ENCODE results near the gene RGP1. TPM values are rescaled to one million over a fixed set of nuclear protein-coding genes. Genes with fewer than 3 reads are reported as not detected.

Gene RGP1
- total and polyA plus RNA-seq, 7 donors = 10.7 to 51.0 (median 34.6) TPM

GRCh38 chr9:35736201-35736633, 12.9 kb upstream of the RGP1 start:
- TF ChIP-seq CTCF (IDR thresholded peaks at IDR 0.05) = peak; percentile 75
- DNase-seq (peak; percentile 49 to 74), ATAC-seq (peak in 2 of 4 donors; percentile 30 to 37)
- no peak overlapping the region for H3K4me3 ChIP-seq
- H3K27me3 ChIP-seq (ENCODE audit: insufficient read depth in 3 of 3, low read length in 2 of 3) = no peaks in the 10 kb centered on the region
- H3K9me3 ChIP-seq = no peaks in the 10 kb centered on the region
- peaks cover 27 to 81% of the 10 kb centered on the region in 2 donors for H3K36me3 ChIP-seq (ENCODE audit: insufficient read depth in 1 of 2, low read depth in 1 of 2)
- WGBS, 3 donors = 31 to 48% (median 34%) methylated on average over 5 of the region's 5 CpGs
- intact Hi-C loops (cut with DNase I) = no loop called here
- H3K27ac ChIP-seq = peak overlapping the region; percentile 53
- peaks cover 11% of the 10 kb centered on the region for H3K4me1 ChIP-seq

GRCh38 chr9:35737143-35737542, 11.9 kb upstream of the RGP1 start:
- peak overlapping the region; percentile 53 for H3K27ac ChIP-seq
- intact Hi-C loops (cut with DNase I) = no loop called here
- no peak for TF ChIP-seq CTCF (IDR thresholded peaks at IDR 0.05)
- ATAC-seq (no peak), DNase-seq (no peak)
- H3K4me3 ChIP-seq = no peak overlapping the region
- peaks cover 31 to 90% of the 10 kb centered on the region in 2 donors for H3K36me3 ChIP-seq (ENCODE audit: insufficient read depth in 1 of 2, low read depth in 1 of 2)
- peaks cover 11% of the 10 kb centered on the region for H3K4me1 ChIP-seq
- H3K27me3 ChIP-seq (ENCODE audit: insufficient read depth in 3 of 3, low read length in 2 of 3) = no peaks in the 10 kb centered on the region
- H3K9me3 ChIP-seq = no peaks in the 10 kb centered on the region
- 50 to 59% (median 55%) methylated on average over 7 of the region's 7 CpGs for WGBS, 3 donors

- Histone ChIP-seq H3K27ac (no peak overlapping the region), H3K4me1 (peaks cover 8% of the 10 kb centered on the region), H3K4me3 (no peak overlapping the region), H3K27me3 (ENCODE audit: insufficient read depth in 3 of 3, low read length in 2 of 3) (no peaks in the 10 kb centered on the region), H3K9me3 (no peaks in the 10 kb centered on the region), H3K36me3 (ENCODE audit: insufficient read depth in 1 of 2, low read depth in 1 of 2) (peaks cover 37 to 98% of the 10 kb centered on the region in 2 donors)
- WGBS, 3 donors = 48 to 67% (median 54%) methylated on average over 4 of the region's 4 CpGs
- no peak for TF ChIP-seq CTCF (IDR thresholded peaks at IDR 0.05)
- no peak for ATAC-seq
- DNase-seq = no peak
- intact Hi-C loops (cut with DNase I) = no loop called here
These were observed 10.9 kb upstream of the RGP1 start for GRCh38 chr9:35738186-35738585.

- 84 to 92% (median 87%) methylated on average over 7 of the region's 7 CpGs for WGBS, 3 donors
- Histone ChIP-seq H3K27ac (no peak overlapping the region), H3K27me3 (ENCODE audit: insufficient read depth in 3 of 3, low read length in 2 of 3) (no peaks in the 10 kb centered on the region), H3K4me3 (no peak overlapping the region), H3K36me3 (ENCODE audit: insufficient read depth in 1 of 2, low read depth in 1 of 2) (peaks cover 43 to 99% of the 10 kb centered on the region in 2 donors), H3K9me3 (no peaks in the 10 kb centered on the region), H3K4me1 (peaks cover 8% of the 10 kb centered on the region)
- ATAC-seq (no peak), DNase-seq (no peak)
- intact Hi-C loops (cut with DNase I) = no loop called here
- no peak for TF ChIP-seq CTCF (IDR thresholded peaks at IDR 0.05)
These were observed 10.2 kb upstream of the RGP1 start for GRCh38 chr9:35738924-35739323.

- Histone ChIP-seq H3K4me1 (peaks cover 18% of the 10 kb centered on the region), H3K27ac (no peak overlapping the region), H3K4me3 (no peak overlapping the region), H3K36me3 (ENCODE audit: insufficient read depth in 1 of 2, low read depth in 1 of 2) (peaks cover 49 to 100% of the 10 kb centered on the region in 2 donors), H3K27me3 (ENCODE audit: insufficient read depth in 3 of 3, low read length in 2 of 3) (no peaks in the 10 kb centered on the region), H3K9me3 (no peaks in the 10 kb centered on the region)
- 72 to 80% (median 72%) methylated on average over 6 of the region's 6 CpGs for WGBS, 3 donors
- no peak for TF ChIP-seq CTCF (IDR thresholded peaks at IDR 0.05)
- DNase-seq (no peak), ATAC-seq (no peak)
- intact Hi-C loops (cut with DNase I) = no loop called here
These were observed 8.8 kb upstream of the RGP1 start for GRCh38 chr9:35740243-35740642.

Data from psoas muscle (tissue), 8 donors.